Uterus (tissue), 2 donors: ENCODE measurements around the gene PTGFRN.

Experiments
- CTCF ChIP-seq, 4 experiments: fragments of 200-600 bp in 2 of 4; fragments of 450-650 bp in 2 of 4; sonication (generic) in 2 of 4; IDR thresholded peaks; one replicate each; pipeline ENCODE4 v1.5.1; 2016 to 2019; ENCODE audit warnings: antibody characterized with exemption in 4 of 4, mild to moderate bottlenecking in 2 of 4, moderate library complexity in 1 of 4
- POLR2A ChIP-seq, 2 donors: fragments of 450-650 bp; IDR thresholded peaks; one replicate each; pipeline ENCODE4 v1.6.1; 2016; ENCODE audit warnings: antibody characterized with exemption in 2 of 2, mild to moderate bottlenecking in 1 of 2, moderate library complexity in 1 of 2

GRCh38 chr1:116889380-116889779 is 20.3 kb upstream of the PTGFRN start:
- no peak for TF ChIP-seq CTCF (IDR thresholded peaks at IDR 0.05)
- no peak for TF ChIP-seq POLR2A (IDR thresholded peaks at IDR 0.05)
